Hepatocyte (in vitro differentiated cells): ENCODE data around the gene DOCK4. TPM values are rescaled to one million over a fixed set of nuclear protein-coding genes. Genes with fewer than 3 reads are reported as not detected.
A peak's percentile ranks its signal among the peaks of the same experiment; 100 is the strongest.

Experiments
- DNase-seq: peaks from one replicate; pipeline ENCODE4 v3.0.0-alpha.2; 2016; ENCODE audit warnings: low spot score
- H2AFZ ChIP-seq: fragments of 200-600 bp; sonication (generic); 2 replicates; pipeline ENCODE4 v1.6.0; 2016; ENCODE audit warnings: antibody characterized with exemption, mild to moderate bottlenecking
- H3K27ac ChIP-seq: fragments of 200-600 bp; sonication (generic); 2 replicates; pipeline ENCODE4 v1.5.1; 2016; ENCODE audit warnings: mild to moderate bottlenecking
- H3K27me3 ChIP-seq: fragments of 200-600 bp; sonication (generic); 2 replicates; pipeline ENCODE4 v1.6.1; 2016
- H3K36me3 ChIP-seq: fragments of 200-600 bp; sonication (generic); replicated peaks from 2 replicates; pipeline ENCODE4 v1.5.1; 2016; ENCODE audit warnings: low read depth; ENCODE audit not compliant: insufficient read depth
- H3K4me1 ChIP-seq: fragments of 200-600 bp; sonication (generic); 2 replicates; pipeline ENCODE4 v1.5.1; 2016; ENCODE audit warnings: mild to moderate bottlenecking, moderate library complexity; ENCODE audit not compliant: insufficient read depth
- H3K4me2 ChIP-seq: fragments of 200-600 bp; sonication (generic); 2 replicates; pipeline ENCODE4 v1.6.0; 2016
- H3K4me3 ChIP-seq: fragments of 200-600 bp; sonication (generic); 2 replicates; pipeline ENCODE4 v1.5.1; 2016; ENCODE audit warnings: mild to moderate bottlenecking
- H3K79me2 ChIP-seq: fragments of 200-600 bp; sonication (generic); 2 replicates; pipeline ENCODE4 v1.6.0; 2017; ENCODE audit warnings: mild to moderate bottlenecking
- H3K9me2 ChIP-seq: fragments of 200-600 bp; sonication (generic); replicated peaks from 2 replicates; pipeline ENCODE4 v1.6.0; 2017; ENCODE audit warnings: mild to moderate bottlenecking; ENCODE audit not compliant: insufficient read depth
- H3K9me3 ChIP-seq: fragments of 200-600 bp; sonication (generic); 2 replicates; pipeline ENCODE4 v1.5.1; 2016; ENCODE audit warnings: low read depth, mild to moderate bottlenecking
- H4K20me1 ChIP-seq: fragments of 200-600 bp; sonication (generic); 2 replicates; pipeline ENCODE4 v1.6.0; 2016; ENCODE audit warnings: mild to moderate bottlenecking; ENCODE audit not compliant: insufficient read depth, poor library complexity, severe bottlenecking
- CTCF ChIP-seq: fragments of 200-600 bp; sonication (generic); IDR thresholded peaks from 2 replicates; pipeline ENCODE4 v1.5.1; 2016; ENCODE audit warnings: antibody characterized with exemption, mild to moderate bottlenecking; ENCODE audit not compliant: poor library complexity
- EZH2 ChIP-seq: fragments of 200-600 bp; sonication (generic); IDR thresholded peaks from 2 replicates; pipeline ENCODE4 v1.6.1; 2016; ENCODE audit warnings: antibody characterized with exemption, mild to moderate bottlenecking, borderline replicate concordance
- EZH2phosphoT487 ChIP-seq: fragments of 200-600 bp; sonication (generic); IDR thresholded peaks from one replicate; pipeline ENCODE4 v1.6.1; 2018; ENCODE audit warnings: antibody characterized with exemption, mild to moderate bottlenecking, low read depth, moderate library complexity; ENCODE audit not compliant: unreplicated experiment, severe bottlenecking
- WGBS: methylation state at CpG from one replicate; pipeline ENCODE4 v1.1.6; 2016; ENCODE audit warnings: low lambda C conversion rate; ENCODE audit errors: missing lambda C conversion rate; 5-methylcytosine and 5-hydroxymethylcytosine counted together
- polyA plus RNA-seq: library from polyadenylated mRNA; unstranded; fragments of >200 nt; fragmentation: Nextera tagmentation; extraction: Ambion mirVana; gene quantifications from 2 replicates; pipeline ENCODE4 v1.2.1, GENCODE V29; 2016
- total RNA-seq: library from RNA; depleted of rRNA; stranded (reverse); fragments of >200 nt; gene quantifications from 2 replicates; pipeline ENCODE4 v1.2.3, GENCODE V29; 2014

Gene DOCK4
- total and polyA plus RNA-seq, 2 experiments from 2014 or later: 4.4 to 22.9 TPM

DNA sequence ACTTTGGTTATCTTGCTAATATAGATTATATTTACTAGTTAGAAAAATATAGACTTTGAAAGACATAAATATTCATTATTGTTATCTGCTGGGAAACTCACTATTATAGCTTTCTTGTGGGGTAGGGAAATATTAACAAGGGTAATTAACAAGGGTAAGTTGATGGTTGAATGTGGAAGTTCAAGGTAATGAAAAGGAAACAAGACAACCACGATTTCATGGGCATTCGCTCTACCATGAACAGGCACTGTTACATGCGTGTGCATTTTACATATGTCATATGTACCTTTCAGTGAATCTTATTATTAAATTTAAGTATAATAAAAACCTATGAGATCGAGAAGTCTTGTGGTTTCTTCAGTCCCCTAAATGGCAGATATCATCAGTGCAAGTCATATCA is 392.9 kb downstream of the DOCK4 start:
- Histone ChIP-seq H3K79me2 (no peaks in the 10 kb centered on the region), H3K4me2 (no peak overlapping the region), H3K27ac (no peak overlapping the region), H3K4me1 (no peaks in the 10 kb centered on the region), H3K36me3 (no peaks in the 10 kb centered on the region), H3K9me2 (no peaks in the 10 kb centered on the region), H3K9me3 (no peaks in the 10 kb centered on the region), H2AFZ (no peak overlapping the region), H3K4me3 (no peak overlapping the region), H3K27me3 (no peaks in the 10 kb centered on the region), H4K20me1 (no peaks in the 10 kb centered on the region)
- no peak for DNase-seq
- no peak for TF ChIP-seq EZH2
- no peak for TF ChIP-seq CTCF
- no peak for TF ChIP-seq EZH2phosphoT487
- WGBS: 95% methylated on average over 4 of the region's 4 CpGs

DNA sequence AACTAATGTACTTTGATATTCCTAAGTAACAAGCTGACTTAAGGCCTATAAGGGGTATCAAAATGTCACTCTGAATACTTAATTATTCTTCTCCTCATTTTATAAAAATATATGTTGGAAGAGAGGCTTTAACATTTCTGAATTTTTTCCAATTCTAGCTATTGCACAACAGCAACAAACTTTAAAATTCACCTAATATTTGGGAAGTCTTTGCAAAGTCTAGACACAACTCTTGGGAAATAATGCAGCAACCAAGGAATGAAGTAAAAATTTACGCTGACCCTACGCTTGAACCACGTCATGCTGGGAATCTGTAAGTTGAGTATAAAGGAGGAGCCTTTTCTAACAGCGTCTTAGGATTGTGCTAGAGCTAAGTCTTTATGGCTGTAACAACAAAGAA is 400.0 kb downstream of the DOCK4 start:
- Histone ChIP-seq H3K27ac (no peak overlapping the region), H3K9me2 (no peaks in the 10 kb centered on the region), H3K4me2 (no peak overlapping the region), H3K4me3 (no peak overlapping the region), H3K4me1 (peaks cover 19% of the 10 kb centered on the region), H3K9me3 (no peaks in the 10 kb centered on the region), H3K79me2 (no peaks in the 10 kb centered on the region), H2AFZ (no peak overlapping the region), H3K36me3 (no peaks in the 10 kb centered on the region), H3K27me3 (no peaks in the 10 kb centered on the region), H4K20me1 (no peaks in the 10 kb centered on the region)
- TF ChIP-seq EZH2phosphoT487: no peak
- no peak for TF ChIP-seq CTCF
- no peak for TF ChIP-seq EZH2
- 95% methylated on average over 4 of the region's 4 CpGs for WGBS
- DNase-seq: no peak

- 71% methylated on average over 3 of the region's 3 CpGs for WGBS
- peaks cover 5% of the 10 kb centered on the region for H3K9me3 ChIP-seq
- no peaks in the 10 kb centered on the region for H3K36me3 ChIP-seq
- TF ChIP-seq CTCF (no peak), EZH2phosphoT487 (no peak), EZH2 (no peak)
- H3K79me2 ChIP-seq: no peaks in the 10 kb centered on the region
- H3K27me3 ChIP-seq: no peaks in the 10 kb centered on the region
- peak; percentile 16 for DNase-seq
- H3K4me1 ChIP-seq: peaks cover 19% of the 10 kb centered on the region
- peak overlapping the region; percentile 54 for H3K4me2 ChIP-seq
- H3K27ac ChIP-seq: peak overlapping the region; percentile 79
- H3K4me3 ChIP-seq: peak overlapping the region; percentile 7
- H3K9me2 ChIP-seq: no peaks in the 10 kb centered on the region
- no peak overlapping the region for H2AFZ ChIP-seq
- H4K20me1 ChIP-seq: no peaks in the 10 kb centered on the region
Observed at GRCh38 chr7:111803015-111803758, 403.0 kb downstream of the DOCK4 start.
